Loucy (cell line): ENCODE data around the gene LATS2.

Experiments
- CTCF ChIP-seq: fragments of 200-600 bp; sonication (generic); conservative IDR thresholded peaks from 2 replicates; pipeline ENCODE4 v1.5.1; 2014; ENCODE audit warnings: mild to moderate bottlenecking, antibody characterized with exemption, low read length
- EZH2phosphoT487 ChIP-seq: fragments of 200-600 bp; IDR thresholded peaks from 2 replicates; pipeline ENCODE4 v1.6.1; 2018; ENCODE audit warnings: antibody characterized with exemption, mild to moderate bottlenecking, moderate library complexity, borderline replicate concordance

- TF ChIP-seq CTCF (no peak), EZH2phosphoT487 (no peak)
These were observed 28.4 kb upstream of the LATS2 start for GRCh38 chr13:21089830-21090229.
